B cell (primary cell): ENCODE data around the gene SYTL2.

Experiments
- EZH2 ChIP-seq: IDR thresholded peaks from 2 replicates; pipeline ENCODE4 v1.6.1; 2012; ENCODE audit warnings: borderline replicate concordance, low read depth, mild to moderate bottlenecking, moderate library complexity, low read length; ENCODE audit not compliant: insufficient read depth, poor library complexity, severe bottlenecking
- TF ChIP-seq, protein P1 (sequence below): fragments of 200-600 bp; IDR thresholded peaks from one replicate; pipeline ENCODE4 v1.8.0; 2022; ENCODE audit warnings: antibody characterized with exemption, mild to moderate bottlenecking

DNA sequence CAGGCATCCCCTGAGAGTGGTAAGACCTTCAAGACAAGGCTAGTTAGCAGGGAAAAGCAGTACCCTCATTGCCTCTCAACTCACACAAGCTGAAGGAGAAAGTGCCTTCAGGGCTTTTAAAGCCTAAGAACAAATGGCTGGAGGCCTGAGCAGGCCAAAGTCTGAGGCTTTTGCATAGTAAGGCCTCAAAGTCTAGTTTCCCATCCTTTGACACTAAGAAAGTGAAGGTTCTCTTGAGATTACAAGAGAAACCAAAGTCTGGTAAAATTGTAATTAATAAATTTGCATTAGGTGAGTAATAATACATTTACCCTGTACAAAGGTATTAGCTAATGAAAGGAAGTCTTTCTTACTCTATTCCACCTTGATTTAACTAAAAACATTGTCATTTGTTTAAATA lies 78.0 kb downstream of the SYTL2 start:
- TF ChIP-seq, protein P1, sequence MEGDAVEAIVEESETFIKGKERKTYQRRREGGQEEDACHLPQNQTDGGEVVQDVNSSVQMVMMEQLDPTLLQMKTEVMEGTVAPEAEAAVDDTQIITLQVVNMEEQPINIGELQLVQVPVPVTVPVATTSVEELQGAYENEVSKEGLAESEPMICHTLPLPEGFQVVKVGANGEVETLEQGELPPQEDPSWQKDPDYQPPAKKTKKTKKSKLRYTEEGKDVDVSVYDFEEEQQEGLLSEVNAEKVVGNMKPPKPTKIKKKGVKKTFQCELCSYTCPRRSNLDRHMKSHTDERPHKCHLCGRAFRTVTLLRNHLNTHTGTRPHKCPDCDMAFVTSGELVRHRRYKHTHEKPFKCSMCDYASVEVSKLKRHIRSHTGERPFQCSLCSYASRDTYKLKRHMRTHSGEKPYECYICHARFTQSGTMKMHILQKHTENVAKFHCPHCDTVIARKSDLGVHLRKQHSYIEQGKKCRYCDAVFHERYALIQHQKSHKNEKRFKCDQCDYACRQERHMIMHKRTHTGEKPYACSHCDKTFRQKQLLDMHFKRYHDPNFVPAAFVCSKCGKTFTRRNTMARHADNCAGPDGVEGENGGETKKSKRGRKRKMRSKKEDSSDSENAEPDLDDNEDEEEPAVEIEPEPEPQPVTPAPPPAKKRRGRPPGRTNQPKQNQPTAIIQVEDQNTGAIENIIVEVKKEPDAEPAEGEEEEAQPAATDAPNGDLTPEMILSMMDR: no peak
- TF ChIP-seq EZH2: no peak
